Middle frontal gyrus (tissue), 1 donor: ENCODE measurements around the gene CREB3L2.
"Not testable (repeated sequence)": the region's sequence is repeated elsewhere in the genome, so short reads cannot be mapped to it uniquely, and the experiment has no call there.

Source experiments
- DNase-seq: peaks from one replicate; pipeline ENCODE4 v3.0.0-alpha.2; 2015; ENCODE audit warnings: low spot score; ENCODE audit errors: extremely low spot score

The CREB3L2 gene, protein sequence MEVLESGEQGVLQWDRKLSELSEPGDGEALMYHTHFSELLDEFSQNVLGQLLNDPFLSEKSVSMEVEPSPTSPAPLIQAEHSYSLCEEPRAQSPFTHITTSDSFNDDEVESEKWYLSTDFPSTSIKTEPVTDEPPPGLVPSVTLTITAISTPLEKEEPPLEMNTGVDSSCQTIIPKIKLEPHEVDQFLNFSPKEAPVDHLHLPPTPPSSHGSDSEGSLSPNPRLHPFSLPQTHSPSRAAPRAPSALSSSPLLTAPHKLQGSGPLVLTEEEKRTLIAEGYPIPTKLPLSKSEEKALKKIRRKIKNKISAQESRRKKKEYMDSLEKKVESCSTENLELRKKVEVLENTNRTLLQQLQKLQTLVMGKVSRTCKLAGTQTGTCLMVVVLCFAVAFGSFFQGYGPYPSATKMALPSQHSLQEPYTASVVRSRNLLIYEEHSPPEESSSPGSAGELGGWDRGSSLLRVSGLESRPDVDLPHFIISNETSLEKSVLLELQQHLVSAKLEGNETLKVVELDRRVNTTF

GRCh38 chr7:138001529-138002095 lies at the start of gene CREB3L2:
TSS of gene CREB3L2 (minus strand) at chr7:138002086. CDS start at chr7:138001705, 381 bp downstream.
- no peak for DNase-seq

DNA sequence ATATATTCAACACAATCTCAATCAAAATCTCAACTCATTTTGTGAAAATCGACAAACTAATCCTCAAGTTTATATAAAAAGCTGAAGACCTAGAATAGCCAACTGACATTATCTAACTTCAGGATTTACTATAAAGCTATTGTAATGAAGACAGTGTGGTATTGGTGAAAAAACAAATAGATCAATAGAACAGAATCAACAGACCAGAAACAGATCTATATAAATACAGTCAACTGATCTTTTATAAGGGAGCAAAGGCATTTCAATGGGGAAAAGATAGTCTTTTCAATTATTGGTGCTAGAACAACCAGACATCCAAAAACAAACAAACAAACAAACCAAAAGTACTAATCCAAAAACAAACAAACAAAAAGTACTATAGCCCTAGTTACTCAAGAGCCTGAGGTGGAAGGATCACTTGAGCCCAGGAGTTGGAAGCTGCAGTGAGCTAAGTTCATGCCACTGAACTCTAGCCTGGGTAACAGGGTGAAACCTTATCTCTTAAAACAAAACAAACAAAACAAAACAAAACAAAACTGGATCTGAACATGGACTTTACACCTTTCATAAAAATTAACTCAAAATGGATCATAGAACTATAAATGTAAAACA lies 47.7 kb upstream of the CREB3L2 start:
- no peak for DNase-seq

GRCh38 chr7:138047907-138048306 lies 46.0 kb upstream of the CREB3L2 start:
- no peak for DNase-seq

- no peak for DNase-seq
Observed at GRCh38 chr7:138044897-138045296, 43.0 kb upstream of the CREB3L2 start.

DNA sequence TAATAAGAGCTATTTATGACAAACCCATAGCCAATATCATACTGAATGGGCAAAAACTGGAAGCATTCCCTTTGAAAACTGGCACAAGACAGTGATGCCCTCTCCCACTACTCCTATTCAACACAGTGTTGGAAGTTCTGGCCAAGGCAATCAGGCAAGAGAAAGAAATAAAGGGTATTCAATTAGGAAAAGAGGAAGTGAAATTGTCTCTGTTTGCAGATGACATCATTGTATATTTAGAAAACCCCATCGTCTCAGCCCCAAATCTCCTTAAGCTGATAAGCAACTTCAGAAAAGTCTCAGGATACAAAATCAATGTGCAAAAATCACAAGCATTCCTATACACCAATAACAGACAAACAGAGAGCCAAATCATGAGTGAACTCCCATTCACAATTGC lies 38.2 kb upstream of the CREB3L2 start:
- not testable (repeated sequence) for DNase-seq

- DNase-seq = no peak
Observed at GRCh38 chr7:138036135-138036534, 34.2 kb upstream of the CREB3L2 start.

DNA sequence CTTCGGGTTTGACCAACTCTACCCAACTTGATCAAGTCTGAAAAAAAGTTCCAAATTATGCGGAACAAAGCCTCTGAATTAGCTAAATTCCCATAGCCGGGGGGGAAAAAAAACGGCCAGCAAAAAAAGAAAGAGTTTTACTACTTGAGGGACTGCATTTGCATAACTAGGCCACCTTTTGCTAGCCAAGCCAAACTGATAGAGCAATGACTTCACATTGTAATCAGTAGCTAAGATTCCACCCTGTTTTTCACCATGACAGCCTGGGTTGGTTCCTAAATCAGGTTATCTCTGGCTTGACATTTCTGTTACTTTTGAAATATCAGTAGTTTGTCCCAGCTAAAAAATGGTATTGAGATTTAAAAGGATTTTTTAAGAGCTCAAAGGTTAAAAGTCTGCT lies 31.4 kb upstream of the CREB3L2 start:
- DNase-seq = no peak

DNA sequence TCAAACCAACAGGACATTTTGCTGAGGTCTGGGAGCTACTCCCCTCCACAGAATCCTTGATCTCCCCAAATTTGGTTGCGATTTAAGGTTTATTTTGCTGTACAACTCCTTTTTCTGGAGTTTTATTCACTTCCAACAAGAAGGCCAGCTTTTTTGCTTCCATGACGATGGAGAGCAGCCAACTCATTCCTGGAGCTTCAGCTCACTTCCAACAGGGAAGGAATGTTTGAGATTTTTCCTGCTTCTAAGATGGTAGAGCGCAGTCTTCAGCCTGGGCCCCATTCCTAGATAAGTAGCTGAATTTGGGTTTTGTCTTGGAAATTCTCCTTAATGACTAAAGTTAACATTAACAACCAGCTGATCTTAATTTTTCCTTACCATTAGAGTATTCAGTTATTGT lies 30.9 kb upstream of the CREB3L2 start:
- no peak for DNase-seq

GRCh38 chr7:138032186-138032585 lies 30.3 kb upstream of the CREB3L2 start:
- no peak for DNase-seq

- no peak for DNase-seq
Observed at GRCh38 chr7:138030679-138031351, 28.9 kb upstream of the CREB3L2 start.

GRCh38 chr7:138029941-138030340 lies 28.1 kb upstream of the CREB3L2 start:
- DNase-seq = no peak

DNA sequence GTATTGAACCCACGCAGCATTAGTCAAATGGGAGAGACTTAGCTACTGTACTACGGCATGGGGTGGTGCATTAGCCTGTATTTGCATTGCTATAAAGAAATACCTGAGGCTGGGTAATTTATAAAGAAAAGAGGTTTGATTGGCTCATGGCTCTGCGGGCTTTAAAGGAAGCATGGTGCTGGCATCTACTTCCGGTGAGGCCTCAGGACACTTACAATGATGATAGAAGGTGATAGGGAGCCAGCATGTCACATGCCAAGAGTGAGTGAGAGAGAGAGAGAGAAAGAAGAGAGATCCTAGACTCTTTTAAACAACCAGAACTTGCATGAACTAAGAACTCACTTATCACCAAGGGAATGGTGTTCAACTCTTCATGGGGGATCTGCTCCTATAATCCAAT lies 27.2 kb upstream of the CREB3L2 start:
- DNase-seq = no peak

GRCh38 chr7:138027100-138027499 lies 25.2 kb upstream of the CREB3L2 start:
- no peak for DNase-seq

GRCh38 chr7:138025215-138026186 lies 23.6 kb upstream of the CREB3L2 start:
- DNase-seq = no peak

DNA sequence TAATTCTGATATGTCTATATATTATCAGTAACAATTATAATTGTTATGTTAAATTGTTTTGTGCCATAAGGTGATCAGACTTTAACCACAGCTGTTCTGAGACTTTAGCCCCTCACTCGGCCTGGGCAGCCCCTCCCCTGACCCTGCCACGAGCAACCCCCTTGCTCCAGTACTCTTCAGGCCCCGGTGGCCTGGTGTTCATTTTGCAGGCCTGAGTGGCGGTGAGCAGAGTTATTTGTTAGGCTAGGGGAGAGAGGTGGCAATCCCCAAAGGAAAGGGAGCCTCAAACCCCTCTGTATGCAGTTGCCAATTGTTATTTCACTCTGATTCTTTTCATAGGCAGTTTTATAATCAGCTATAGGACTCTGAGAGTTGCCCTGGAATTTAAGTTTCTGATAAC lies 22.9 kb upstream of the CREB3L2 start:
- no peak for DNase-seq

DNA sequence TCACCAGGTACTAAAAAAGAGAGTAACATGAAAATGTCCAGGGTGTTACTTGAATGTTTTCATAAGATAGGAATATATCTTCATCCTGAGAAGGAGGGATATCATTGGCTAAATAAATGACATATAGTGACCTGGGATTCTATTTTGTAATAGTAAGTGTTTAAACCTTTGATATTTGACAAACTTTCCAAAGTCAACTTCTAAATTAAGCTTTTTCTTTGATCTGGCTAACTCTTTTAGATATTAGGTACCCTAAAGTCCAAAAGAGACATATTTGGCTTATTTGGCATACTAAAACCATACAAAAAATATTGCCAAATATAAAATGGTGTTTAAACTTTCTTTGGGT lies 22.4 kb upstream of the CREB3L2 start:
- no peak for DNase-seq

DNA sequence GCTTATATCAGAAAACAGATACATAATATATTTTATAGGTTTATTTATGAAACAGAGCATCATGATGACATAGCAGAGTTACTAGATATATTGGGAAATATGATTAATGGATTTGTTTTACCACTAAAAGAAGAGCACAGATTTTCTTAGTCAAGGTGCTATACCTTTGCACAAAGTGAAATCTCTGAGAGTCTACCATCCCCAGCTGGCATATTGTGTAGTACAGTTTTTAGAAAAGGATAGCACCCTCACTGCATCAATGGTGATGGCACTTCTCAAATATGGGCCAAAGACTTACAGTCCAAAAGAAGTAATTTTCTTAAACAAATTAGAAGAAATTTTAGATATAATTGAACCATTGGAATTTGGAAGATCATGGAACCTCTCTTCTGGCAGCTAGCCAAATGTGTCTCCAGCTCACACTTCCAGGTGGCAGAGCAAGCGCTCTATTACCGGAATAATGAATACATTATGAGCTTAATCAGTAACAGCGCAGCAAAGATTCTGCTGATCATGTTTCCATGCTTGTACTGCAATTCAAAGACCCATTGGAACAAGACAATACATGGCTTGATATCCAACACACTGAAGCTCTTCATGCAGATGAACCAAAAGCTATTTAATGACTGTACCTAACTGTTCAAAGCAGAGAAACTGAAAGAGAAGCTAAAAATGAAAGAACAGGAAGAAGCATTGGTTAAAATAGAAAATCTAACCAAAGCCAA lies 21.9 kb upstream of the CREB3L2 start:
- DNase-seq = no peak

DNA sequence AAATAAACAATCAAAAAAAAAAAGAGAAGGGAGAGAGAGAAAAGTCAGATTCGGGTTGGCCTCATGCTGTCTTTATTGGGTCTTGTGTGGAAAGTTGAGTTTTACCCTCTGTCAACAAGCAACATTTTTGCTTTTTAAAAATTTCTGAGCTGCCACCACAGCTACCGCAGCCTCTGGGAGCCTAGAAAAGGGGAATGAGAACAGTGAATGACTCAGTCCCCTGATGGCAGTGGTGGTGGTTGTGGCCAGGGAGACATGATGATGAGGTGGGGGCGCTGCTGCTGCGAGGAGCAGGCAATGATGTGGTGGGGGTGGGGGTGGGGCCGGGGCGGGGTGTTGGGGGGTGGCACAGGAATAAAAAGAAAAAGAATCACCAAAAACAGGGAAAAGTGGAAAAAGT lies 20.0 kb upstream of the CREB3L2 start:
- DNase-seq = no peak

DNA sequence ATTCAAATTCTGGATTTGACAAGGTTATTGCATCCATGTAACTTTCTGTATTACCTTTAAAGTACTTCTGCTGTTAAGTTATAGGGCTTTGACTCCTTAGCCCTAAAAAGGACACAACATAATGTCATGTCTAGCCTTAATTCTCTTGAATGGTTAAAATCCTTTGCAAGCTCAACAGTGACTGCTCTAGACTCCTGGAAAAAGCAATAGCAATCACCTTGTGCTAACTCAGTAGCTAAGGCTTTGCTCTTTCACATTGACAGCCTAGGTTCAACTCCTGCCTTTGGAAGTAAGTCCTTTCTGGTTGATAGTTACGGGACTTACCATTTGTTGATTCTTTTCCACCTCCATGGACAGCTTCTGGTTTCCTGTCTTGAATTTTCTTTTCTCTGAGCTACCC lies 16.1 kb upstream of the CREB3L2 start:
- no peak for DNase-seq

DNA sequence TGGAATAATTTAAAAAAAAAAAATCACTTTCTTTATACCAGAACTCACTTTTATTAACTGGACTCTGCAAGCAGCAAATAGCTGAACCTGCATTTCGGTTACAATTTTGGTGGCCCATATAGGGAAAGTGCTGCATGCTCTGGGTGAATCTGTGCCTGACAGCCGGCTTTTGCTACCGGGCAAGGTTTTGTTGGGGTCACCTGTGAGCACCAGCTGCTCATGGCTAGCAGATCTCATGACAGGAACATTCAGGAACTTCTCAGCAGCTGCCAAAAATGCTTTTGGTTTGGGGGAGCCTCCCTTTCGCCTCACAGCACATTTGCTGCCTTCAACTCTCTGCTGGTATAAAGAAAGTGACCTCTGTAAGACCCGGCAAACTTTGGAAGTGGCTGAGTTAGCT lies 13.2 kb upstream of the CREB3L2 start:
- no peak for DNase-seq
